Esophagus muscularis mucosa (tissue), 4 donors: ENCODE data around the gene SLC39A11.

Experiments
- CTCF ChIP-seq, 3 experiments: fragments of 200-600 bp in 2 of 3; fragments of 450-650 bp in 1 of 3; sonication (generic) in 2 of 3; IDR thresholded peaks; one replicate each; pipeline ENCODE4 v1.5.1; 2017 to 2019; ENCODE audit warnings: antibody characterized with exemption in 3 of 3, mild to moderate bottlenecking in 2 of 3, moderate library complexity in 1 of 3
- EP300 ChIP-seq: sonication (generic); formaldehyde crosslinking; IDR thresholded peaks from one replicate; pipeline ENCODE4 v1.6.1; 2017; ENCODE audit warnings: antibody characterized with exemption
- POLR2A ChIP-seq: fragments of 450-650 bp; IDR thresholded peaks from one replicate; pipeline ENCODE4 v1.6.1; 2017; ENCODE audit warnings: antibody characterized with exemption, moderate library complexity, mild to moderate bottlenecking, low read depth

GRCh38 chr17:72862276-72862999 lies 230.1 kb downstream of the SLC39A11 start:
- TF ChIP-seq CTCF (IDR thresholded peaks at IDR 0.05) (no peak), POLR2A (no peak), EP300 (no peak)
